Measurements from ENCODE around the gene SYNDIG1.

Gene SYNDIG1

DNA sequence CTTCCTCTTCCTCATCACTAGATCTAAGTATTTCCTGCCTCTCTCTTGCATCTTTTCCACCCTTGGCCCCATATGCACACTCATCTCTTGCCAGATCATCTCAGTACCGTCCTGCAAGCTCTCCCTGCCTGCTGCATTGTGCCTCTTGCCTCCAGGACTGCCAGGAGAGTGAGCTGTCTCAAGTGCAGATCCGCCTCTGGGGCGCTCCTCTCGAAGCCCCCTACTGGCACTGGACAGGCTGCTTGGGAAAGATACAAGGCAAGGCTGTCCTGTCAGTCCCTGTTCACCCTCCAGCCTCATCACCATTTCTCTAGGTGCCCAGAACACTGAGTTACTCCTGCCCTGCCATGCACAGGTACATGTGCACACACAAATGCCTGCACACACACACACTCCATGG lies 10.2 kb downstream of the SYNDIG1 start:
- no peak for DNase-seq (ENCODE audit: extremely low read depth, low read depth)
- TF ChIP-seq, protein P1, sequence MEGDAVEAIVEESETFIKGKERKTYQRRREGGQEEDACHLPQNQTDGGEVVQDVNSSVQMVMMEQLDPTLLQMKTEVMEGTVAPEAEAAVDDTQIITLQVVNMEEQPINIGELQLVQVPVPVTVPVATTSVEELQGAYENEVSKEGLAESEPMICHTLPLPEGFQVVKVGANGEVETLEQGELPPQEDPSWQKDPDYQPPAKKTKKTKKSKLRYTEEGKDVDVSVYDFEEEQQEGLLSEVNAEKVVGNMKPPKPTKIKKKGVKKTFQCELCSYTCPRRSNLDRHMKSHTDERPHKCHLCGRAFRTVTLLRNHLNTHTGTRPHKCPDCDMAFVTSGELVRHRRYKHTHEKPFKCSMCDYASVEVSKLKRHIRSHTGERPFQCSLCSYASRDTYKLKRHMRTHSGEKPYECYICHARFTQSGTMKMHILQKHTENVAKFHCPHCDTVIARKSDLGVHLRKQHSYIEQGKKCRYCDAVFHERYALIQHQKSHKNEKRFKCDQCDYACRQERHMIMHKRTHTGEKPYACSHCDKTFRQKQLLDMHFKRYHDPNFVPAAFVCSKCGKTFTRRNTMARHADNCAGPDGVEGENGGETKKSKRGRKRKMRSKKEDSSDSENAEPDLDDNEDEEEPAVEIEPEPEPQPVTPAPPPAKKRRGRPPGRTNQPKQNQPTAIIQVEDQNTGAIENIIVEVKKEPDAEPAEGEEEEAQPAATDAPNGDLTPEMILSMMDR (IDR thresholded peaks at IDR 0.05; ENCODE audit: low read depth, low read length), result no peak

GRCh38 chr20:24480509-24480908 lies 11.1 kb downstream of the SYNDIG1 start:
- no peak for DNase-seq (ENCODE audit: extremely low read depth, low read depth)
- TF ChIP-seq, protein P1 (IDR thresholded peaks at IDR 0.05; ENCODE audit: low read depth, low read length), result no peak

- no peak for DNase-seq (ENCODE audit: extremely low read depth, low read depth)
- TF ChIP-seq, protein P1 (IDR thresholded peaks at IDR 0.05; ENCODE audit: low read depth, low read length), result no peak
Measured at GRCh38 chr20:24481173-24481572, 11.7 kb downstream of the SYNDIG1 start.

- TF ChIP-seq, protein P1 (IDR thresholded peaks at IDR 0.05; ENCODE audit: low read depth, low read length), result no peak
- no peak for DNase-seq (ENCODE audit: extremely low read depth, low read depth)
Measured at GRCh38 chr20:24483435-24484080, 14.1 kb downstream of the SYNDIG1 start.

DNA sequence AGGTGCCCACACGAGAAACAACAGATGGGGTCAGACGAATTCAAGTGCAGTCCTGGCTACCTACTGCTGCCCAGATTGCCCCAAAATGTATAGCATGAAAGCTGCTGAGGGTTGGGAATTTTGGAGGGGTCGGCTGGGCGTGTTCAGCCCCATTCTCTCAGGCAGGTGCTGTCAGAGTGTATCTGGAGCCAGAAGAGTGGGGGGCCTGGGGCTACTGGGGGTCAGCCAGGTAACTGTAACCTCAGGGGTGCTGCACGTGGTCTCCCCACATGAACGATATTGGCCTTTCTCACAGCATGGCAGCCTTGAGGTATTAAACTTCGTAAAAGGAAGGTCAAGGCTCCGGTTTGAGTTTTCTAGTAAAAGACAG lies 14.6 kb downstream of the SYNDIG1 start:
- TF ChIP-seq, protein P1 (IDR thresholded peaks at IDR 0.05; ENCODE audit: low read depth, low read length), result no peak
- no peak for DNase-seq (ENCODE audit: extremely low read depth, low read depth)

GRCh38 chr20:24485981-24486380 lies 16.6 kb downstream of the SYNDIG1 start:
- TF ChIP-seq, protein P1 (IDR thresholded peaks at IDR 0.05; ENCODE audit: low read depth, low read length), result no peak
- no peak for DNase-seq (ENCODE audit: extremely low read depth, low read depth)

GRCh38 chr20:24487240-24487639 lies 17.8 kb downstream of the SYNDIG1 start:
- no peak for DNase-seq (ENCODE audit: extremely low read depth, low read depth)
- TF ChIP-seq, protein P1 (IDR thresholded peaks at IDR 0.05; ENCODE audit: low read depth, low read length), result no peak
